Stimulated activated CD4-positive, alpha-beta T cell treated with anti-CD3 and anti-CD28 coated beads, Interleukin-12 subunit alpha, Interleukin-12 subunit beta, amount 100 ng/mL, for 24 hours (primary cell): ENCODE results near the gene ASCC1.

ENCODE experiments used
- DNase-seq, 2 experiments: peaks; one replicate each; pipeline ENCODE4 v3.0.0-alpha.2; 2020; ENCODE audit warnings: low read depth in 2 of 2

The ASCC1 gene

DNA sequence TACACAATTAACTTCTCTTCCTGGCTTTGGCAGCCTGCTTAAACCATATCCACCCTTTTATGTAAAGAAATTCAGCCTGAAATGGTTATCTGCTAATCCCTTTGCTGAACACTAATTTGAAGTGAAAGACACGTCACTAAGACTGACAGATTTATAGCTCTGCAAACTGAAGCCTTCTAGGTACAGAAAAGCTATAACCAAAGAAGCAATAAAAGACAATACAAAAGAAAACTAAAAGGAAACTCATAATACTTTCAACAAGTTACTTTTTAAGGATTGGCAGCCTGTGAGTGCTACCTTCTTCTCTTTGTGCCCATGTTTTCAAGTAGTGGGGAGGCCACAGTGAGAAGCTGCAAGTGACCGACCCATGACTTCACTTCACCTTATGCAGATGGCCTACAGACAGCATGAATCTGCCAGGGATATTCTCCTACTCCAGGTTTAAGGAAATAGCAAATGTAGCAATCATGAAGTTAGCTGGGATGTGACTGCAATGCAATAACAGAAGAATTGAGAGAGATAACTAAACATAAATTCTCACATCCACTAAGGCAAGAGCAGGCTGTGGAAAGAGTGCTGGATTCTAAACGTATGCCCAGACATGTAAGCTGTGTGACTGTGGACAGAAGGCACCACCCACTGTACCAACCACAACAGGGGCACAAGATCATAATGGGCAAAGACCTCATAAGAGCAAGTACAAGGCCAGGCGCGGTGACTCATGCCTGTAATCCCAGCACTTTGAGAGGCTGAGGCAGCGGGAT lies 117.1 kb downstream of the ASCC1 start:
- no peak for DNase-seq

DNA sequence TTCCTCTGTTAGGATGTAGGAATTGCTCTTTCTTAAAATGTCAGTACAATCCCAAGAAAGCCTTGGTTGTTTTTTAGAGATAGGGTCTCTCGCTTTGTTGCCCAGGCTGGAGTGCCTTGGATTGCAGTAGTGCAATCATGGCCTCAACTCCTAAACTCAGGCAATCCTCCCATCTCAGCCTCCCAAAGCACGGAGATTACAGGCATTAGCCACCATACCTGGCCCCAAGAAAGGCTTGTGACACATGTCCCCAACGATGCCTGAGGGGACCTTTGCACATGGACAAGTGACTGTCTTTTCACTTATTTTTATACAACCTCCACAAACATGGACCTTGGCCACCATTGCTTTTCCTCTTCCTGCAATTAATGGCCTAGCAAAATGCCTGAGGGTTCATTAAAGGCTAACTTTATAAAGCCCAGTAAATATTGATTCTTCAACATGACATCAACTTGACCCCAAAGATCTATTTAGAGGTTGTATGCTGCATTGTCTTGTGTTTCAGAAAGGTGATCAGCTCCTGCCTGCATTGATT lies 117.7 kb downstream of the ASCC1 start:
- DNase-seq, result no peak

DNA sequence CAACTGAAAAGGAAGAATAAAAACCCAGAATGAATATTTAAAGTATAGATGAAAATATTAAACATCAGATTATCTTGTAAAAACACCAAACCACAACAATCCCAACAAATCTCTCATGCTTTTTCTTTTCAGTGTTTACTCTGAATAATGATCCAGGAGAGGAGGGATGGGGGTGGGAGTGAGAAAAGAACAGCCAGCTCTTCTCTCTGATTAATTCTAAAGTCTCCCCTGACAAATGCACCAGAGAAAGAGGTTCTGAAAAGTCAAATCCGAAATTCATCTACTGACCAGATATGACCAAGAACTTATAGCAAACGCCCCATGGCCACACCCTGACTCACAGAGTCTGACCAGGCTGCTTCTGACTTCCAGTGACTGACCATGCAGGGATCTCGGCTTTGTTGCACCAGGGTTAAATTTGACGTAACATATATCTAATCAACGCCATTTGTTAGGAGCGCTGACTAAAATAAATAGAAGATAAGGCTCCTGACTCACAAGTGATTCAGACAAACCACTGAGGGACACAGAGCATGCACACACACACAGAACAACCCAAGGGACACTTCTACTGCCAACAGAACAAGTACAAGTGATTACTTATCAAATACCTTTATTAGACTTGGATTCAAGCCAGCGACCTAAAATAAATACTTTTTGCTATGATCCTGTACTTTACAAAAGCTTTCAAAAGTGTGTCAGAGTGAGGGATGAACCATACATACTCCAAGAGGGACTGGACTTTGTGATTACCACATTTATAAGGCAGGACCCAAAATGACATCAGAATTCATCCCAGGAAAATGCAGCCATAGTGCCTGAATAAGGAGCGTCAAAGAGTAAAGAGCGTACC lies 118.4 kb downstream of the ASCC1 start:
- no peak for DNase-seq

DNA sequence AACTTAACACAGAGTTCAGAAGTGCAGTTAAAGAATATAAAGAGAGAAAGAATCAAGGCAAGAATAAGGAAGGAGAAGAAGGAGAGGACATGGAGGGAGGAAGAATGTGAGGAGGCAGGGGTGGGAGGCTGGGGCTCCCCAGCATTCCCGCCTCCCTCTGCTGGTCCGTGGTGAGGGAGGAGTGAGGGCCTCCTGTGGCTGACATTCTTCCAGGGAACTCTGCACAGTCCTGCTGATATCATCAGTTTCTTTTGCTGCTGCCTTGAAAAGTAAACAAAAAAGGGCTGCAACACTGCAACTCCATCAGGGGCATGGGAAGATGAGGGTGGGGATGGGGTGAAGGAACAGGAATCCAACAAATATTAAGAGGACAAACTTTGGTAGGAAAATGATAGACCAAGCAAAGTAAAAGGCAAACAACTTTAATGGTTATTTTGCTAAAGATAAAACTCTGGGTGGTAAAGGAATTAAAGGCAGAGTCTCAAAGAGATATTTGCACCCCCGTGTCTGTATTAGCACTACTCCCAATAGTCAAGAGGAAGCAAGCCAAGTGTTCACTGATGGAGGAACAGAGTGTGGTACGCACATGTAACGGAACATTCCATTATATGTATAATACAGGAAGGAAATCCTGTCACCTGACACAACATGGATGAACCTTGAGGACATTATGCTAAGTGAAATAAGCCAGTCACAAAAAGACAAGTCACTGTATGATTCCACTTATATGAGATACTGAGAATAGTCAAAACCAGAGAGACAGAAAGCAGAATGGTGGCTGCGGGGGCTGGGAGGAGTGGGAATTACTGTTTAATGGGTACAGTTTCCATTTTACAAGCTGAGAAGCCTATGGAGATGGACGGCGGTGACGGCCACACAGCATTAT lies 119.7 kb downstream of the ASCC1 start:
- DNase-seq, result no peak

DNA sequence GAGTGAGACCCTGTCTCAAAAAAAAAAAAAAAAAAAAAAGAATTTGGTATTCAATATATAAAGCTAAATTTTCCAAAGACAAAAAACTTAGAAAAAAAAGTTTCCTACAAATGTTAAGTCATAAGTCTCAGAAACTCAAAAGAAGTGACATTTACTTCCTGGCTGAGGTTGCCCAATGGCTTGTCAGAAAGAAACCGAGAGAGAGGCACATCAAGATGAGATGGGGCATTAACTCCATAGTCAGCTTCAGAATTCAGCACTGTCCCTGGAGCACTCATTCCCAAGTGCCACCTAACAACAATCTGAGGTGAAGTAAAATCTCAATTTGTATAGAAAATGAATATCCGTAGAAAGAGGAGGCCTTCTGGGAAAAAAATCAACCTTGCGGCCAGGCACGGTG lies 120.9 kb downstream of the ASCC1 start:
- DNase-seq, result no peak

DNA sequence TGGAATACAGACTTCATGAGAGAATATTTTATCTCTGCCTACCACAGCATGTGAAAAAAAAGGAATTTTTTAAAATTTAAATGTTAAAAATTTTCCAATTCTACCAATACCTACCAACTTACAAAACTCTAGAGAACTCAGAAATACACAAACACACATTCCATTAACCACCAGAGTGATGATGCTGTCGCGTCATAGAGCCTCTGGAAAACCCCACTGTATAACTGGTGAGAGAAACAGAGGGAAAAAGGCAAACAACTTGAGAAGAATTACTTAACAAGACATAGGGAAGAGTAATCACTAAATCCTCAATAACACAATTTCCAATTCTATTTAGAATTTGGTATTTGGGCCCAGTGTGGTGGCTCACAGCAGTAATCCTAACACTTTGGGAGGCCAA lies 121.5 kb downstream of the ASCC1 start:
- DNase-seq, result no peak

DNA sequence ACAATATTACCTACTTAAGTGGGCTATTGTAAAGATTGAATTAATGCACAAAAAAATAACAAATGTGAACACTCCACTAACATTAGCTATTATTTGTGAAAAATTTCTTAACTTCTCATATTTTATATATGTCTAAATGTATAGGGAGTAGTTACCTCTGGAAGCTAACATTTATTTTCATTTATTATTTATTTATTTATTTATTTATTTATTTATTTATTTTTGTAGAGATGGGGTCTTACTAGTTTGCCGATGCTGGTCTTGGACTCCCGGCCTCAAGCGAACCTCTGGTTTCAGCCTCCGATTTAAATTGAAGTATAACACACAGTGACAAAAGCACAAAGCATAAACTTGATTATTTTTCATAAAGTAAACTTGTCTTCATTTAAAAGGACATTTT lies 122.6 kb downstream of the ASCC1 start:
- DNase-seq, result no peak

DNA sequence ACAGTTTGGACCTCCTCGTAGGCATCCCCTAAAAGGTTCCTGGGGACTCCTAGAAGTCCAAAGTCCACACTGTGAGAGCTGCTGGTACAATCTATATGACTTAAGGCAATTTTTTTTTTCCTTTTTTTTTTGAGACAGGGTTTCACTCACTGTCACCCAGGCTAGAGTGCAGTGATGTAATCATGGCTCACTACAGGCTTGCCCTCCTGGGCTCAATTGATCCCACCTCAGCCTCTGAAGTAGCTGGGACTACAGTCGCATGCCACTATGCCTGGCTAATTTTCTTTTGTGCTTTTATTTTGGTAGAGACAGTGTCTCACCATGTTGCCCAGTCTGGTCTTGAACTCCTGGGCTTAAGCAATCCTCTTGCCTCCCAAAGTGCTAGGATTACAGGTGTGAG lies 123.1 kb downstream of the ASCC1 start:
- DNase-seq, result no peak

DNA sequence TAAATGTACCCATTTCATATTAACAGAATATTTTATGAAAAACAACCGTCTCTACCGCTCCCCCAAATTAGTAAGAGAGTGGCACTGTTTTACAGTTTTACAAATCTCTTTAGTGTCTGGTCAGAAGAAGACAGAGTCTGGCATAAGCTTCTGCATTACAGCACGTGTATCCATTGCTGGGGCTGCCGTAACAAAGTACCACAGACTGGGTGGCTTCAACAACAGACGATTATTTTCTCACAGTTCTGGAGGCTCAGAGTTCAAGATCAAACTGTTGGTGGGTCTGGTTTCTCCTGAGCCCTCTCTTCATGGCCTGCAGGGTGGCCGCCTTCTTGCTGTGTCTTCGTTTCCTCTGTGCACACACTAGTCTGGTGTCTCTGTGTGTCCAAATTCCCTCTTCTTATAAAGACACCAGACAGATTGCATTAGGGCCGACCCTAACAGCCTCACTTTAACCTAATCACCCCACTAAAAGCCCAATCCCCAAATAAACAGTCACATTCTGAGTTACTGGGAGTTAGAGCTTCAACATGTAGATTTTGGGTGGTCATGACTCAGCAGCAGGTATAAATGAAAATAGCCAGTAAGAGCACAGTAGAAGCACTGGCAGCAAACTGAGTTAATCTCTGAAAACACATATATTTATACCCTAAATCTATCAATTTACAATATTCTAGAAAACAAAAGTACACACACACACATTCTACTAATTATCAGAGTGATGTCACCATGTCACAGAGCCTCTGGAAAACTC lies 123.7 kb downstream of the ASCC1 start:
- DNase-seq, result no peak

DNA sequence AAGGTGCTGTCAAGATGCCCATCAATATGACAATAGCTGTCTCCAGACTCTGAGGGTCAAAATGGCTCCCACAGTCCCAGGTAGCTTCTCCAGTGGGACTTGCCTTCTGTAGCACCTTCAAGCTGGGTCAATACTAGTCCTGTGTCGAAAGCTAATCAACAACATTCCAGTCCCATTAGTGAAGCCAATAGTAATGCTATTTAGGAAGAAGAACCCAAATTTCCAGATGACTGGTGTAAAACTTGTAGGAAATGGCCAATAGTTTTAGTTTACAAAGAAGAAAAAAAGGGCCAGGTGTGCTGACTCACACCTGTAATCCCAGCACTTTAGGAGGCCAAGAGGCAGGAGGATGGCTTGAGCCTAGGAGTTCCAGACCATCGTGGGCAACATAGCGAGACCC lies 125.8 kb downstream of the ASCC1 start:
- no peak for DNase-seq

DNA sequence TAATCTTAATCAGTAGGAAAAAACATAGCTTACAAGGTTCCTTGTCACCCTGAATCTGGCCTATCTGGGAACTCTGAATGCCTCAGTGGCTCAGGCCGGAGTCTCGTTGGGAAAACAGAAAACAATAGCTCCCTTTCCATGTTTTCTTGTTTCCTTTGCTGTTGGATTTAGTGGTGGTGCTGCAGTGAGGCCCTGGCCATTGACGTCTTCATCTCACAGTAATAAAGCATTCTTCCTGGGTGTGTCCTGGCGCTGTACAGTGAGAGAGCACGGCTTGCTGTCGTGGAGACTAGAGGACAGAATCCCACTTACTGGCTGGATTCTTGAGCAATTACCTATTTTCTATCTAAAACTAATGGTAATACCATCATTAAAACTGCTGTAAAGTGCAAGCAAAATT lies 126.5 kb downstream of the ASCC1 start:
- no peak for DNase-seq

DNA sequence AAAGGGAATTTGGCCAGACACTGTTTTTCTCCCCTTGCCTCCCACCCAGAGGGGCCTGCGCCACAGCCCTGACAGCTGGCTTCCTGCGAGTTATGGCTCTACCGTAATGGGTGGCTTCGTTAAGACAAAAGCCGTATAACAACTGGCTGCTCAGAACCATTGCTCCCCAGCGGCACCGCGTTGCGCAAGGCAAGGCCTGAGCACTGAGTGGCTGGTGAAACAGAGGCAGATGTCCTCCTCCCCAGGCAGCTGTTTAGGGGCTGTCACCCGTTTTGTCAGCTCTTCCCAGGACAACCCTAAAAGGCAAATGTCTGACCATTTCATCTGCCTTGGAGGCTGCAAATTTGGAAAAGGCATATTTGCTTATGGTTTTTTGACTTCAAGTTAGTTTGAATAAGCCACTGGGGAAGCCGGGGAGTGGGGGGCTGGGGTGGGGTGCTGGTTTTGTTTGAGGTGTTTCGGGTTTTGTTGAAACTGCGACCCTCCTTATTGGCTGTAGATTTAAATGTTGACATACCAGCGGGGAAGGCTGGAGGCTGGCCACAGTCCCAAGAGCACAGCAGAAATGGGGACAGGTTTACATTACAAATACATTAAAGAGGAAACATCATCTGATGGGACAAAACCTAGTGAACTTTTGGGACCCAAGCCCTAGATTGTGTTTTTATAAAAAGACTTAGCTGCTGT lies 127.0 kb downstream of the ASCC1 start:
- DNase-seq, result no peak

DNA sequence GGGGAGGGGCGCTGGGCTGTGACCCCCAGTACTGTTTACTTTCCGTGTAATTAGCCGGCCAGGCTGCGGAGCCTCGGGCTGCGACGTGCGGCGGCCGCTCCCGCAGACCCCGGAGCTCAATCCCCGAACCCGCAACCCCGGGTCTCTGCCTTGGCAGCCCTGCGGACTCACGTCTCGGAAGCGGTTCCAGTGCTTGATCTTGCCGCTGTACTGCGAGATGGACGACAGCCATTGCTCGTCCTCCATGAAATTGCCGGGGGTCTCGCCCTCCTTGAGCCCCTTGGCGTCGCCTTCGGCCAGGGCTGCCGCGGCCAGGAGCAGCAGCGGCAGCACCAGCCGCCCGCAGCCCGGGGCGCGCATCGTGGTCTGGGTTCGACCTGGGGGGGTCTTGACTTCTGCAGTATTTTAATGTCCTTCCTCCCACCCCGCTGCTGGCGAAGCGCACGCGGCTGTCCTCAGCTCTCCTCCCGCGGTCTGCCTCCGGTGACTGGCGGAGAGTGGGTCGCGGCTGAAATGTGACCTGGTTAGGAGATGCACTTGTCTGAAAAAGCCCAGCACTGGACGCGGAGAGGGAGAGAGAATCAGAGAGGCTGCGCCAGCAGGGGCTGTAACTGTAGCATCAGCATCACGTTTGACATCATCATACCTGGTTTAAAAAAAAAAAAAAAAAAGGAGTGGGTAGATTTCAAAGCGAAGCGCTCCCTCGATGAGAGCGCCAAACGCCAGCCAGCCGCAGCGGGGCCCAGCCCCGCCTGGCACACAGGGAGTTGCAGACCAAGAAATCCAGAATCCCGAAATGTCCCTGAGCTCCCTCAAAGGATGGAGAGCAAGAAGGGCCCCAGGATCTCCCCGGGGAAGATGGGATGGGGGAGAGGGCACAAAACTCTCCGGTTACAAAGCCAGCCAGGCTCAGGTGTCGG lies 127.8 kb downstream of the ASCC1 start, which contains the start of gene SPOCK2:
Gene SPOCK2 (minus strand): TSS at position 583 of the 920 bp plus-strand sequence. CDS start 223 bp downstream, at position 360.
- peak in 1 of 2 experiments; percentile 46 for DNase-seq

DNA sequence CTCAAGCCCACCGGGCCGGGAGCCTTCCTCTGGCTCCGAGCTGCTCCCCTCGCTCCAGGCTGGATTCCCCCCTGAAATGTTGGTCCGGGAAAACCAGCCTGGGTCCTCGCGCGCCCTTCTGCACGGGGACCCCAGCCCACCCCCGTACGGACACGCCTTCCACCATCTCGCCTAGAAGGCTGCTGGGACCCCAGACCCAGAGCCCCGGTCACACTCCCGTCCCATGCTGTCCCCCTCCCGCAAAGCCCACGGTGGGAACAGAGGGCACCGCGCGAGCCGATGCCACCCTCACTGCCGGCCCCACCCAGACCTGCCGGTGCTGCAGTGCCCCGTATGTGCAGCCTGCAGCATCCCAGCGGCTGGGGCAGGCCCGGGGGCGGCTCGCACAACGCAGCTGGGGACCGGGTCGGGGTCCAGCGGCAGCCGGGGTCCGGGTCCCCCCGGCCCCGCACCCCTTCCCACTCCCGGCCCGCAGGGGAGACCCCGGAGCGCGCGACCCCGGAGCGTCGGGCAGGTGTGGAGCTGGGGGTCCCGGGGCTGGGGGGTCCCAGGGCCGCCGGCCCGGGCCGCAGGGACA lies 128.6 kb downstream of the ASCC1 start:
- no peak for DNase-seq

DNA sequence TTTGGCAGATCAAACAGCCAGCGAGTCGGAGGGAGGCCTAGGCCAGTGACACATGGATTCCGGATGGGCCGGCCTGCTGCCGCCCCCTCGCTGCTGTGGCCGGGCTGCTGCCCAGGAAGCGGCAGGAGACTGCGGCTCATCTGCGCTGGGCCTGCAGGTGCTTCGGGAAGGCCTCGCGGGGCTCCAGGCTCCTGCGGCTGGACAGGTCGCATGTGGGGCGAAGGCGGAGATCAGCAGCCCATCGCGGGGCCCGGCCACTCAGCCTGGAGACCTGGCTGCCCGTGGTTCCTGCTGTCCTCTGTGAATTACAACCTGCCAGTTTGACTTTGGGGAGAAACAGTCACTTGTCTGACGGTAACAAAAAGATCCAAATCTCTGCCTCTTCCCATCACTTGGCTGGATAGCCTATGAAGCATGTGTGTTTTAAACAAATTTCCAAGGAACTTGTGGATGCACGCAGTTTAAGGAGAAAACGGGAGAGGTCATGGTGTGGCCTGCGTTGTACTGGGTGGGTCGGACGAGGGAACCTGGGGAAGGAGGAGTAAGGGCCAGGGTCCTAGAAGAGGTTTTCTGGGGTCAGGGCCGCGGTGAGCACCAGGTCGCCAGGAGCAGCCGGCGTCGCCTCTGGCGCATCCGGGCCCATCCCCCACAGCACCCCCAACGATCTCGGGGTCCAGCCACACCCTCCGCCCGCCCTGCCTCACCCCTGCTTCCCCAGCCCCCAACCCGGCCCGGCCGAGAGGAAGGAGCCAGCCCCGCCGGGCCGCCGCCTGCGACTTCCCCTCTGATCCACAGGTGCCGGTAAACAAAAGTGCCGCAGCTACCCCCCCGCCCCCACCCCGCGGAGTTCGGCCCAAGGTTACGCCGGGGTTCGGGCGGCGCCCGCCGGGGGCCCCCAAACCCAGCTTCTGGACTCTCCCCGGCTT lies 129.3 kb downstream of the ASCC1 start:
- peak in 1 of 2 experiments; percentile 27 for DNase-seq

DNA sequence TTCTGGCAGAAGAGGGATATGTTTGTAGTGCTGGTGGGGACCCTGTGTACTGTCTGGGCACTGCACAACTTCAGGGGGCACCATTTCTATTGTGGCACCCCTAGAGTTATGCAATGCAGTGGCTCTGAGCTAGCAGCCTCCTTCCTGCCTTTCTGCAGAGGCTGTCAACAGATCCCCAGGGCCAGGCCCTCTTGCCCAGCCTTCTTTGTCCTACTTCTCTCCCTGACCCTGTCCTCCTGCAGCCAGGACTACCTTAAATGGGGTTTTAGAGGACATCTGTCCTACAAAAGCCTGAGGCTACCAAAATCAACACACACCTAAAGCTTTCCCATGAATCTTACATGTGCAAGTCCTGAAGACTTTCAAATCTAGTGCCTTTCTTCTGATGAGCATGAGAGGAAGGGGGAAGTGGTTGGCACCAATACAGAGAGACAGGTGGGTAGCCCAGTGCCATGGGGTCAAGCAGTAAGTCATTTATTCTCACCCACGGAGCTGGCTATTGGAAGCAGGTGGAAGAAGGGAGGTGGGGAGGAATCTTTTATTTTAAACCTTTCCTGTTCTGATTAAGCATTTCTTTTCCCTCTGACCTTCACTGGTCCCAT lies 130.1 kb downstream of the ASCC1 start:
- no peak for DNase-seq

DNA sequence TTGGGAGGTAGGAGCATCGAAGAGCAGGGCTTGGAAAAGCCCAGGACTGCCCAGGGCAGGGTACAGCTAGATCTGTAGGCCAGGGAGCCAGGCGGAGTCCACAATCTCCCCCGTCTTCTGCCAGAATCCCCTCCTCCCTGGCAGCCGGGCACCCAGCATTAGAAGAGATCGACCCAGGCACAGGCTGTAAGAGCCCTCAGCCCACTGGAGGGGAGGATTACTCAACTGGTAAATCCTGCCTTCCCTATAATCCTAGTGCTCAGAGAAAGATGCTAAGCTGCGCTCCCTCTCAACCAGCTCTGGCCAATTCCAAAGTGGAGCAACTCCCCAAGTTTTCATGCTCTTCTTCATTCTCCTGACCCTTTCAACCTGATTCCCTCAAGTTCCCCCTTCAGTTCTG lies 130.9 kb downstream of the ASCC1 start:
- DNase-seq, result no peak
